Measurements from ENCODE around the gene PLEKHA8. TPM values are rescaled to one million over a fixed set of nuclear protein-coding genes. Genes with fewer than 3 reads are reported as not detected.
"Not testable (repeated sequence)": the region's sequence is repeated elsewhere in the genome, so short reads cannot be mapped to it uniquely, and the experiment has no call there.

The PLEKHA8 gene
- total RNA-seq, 1 experiment from 2014 or later = 10.6 TPM

DNA sequence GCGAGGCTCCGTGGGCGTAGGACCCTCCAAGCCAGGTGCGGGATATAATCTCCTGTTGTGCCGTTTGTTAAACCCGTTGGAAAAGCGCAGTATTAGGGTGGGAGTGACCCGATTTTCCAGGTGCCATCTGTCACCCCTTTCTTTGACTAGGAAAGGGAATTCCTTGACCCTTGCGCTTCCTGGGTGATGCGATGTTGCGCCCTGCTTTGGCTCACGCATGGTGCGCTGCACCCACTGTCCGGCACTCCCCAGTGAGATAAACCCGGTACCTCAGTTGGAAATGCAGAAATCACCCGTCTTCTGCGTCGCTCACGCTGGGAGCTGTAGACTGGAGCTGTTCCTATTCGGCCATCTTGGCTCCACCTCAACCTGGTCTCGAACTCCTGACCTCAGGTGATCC is 70.4 kb downstream of the PLEKHA8 start:
- not testable (repeated sequence) for DNase-seq (ENCODE audit: low read depth)

- no peak for DNase-seq (ENCODE audit: low read depth)
These were observed 74.1 kb downstream of the PLEKHA8 start for GRCh38 chr7:30102281-30102680.

DNA sequence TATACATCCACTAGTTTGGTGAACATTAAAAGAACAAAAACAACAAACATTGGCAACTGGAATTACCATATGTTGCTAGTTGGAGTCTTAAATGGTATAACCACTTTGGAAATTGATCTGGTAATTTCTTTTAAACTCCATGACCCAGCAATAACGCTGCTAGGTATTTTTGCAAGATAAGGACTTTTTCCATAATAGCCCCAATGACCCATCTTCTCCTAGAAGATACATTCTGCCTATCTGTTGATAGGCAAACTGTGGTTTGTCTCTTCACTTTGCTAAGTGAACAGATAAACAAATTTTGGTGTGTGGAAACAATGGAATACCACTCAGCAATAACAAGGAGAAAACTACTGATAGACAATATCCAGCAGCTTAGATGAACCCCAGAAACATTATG is 75.9 kb downstream of the PLEKHA8 start:
- DNase-seq (ENCODE audit: low read depth) = no peak

- no peak for DNase-seq (ENCODE audit: low read depth)
These were observed 84.0 kb downstream of the PLEKHA8 start for GRCh38 chr7:30112103-30112713.

- no peak for DNase-seq (ENCODE audit: low read depth)
These were observed 84.9 kb downstream of the PLEKHA8 start for GRCh38 chr7:30113144-30113543.

DNA sequence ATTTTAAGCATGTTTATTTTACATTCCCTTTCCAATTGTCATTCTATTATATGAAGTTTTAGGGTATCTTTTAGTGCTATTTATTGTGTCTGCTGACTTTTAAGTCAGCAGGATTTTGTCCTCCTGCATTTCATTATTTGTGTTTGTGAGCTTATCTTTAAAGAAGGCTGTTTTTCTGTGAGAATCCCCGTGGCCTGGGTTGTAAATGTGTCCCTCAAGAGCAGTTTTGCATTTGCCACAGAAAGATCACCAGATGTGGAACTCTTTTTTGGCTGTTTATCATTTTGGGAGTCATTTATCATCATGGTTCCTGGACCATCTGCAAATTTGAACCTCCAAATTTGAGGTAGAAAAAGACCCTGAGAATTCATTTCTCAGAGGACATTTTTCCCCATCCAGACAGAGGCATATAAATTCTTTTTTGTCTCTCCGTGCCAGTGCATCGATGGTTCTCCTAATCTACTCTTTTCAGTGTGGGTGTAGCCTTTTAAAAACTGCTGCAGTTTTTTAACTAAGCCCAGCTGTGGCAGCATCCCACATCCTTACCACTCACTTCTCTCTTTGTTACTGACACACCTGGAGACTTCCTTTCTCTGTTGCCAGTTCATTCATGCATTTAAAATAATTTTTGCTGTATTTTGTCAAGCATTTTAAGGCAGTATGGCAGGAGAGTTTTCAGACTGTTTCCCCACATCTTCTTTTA is 86.5 kb downstream of the PLEKHA8 start:
- no peak for DNase-seq (ENCODE audit: low read depth)

- DNase-seq (ENCODE audit: low read depth) = no peak
These were observed 87.6 kb downstream of the PLEKHA8 start for GRCh38 chr7:30115709-30116297.

- DNase-seq (ENCODE audit: low read depth) = peak; percentile 64
These were observed 88.6 kb downstream of the PLEKHA8 start for GRCh38 chr7:30116771-30117170.

DNA sequence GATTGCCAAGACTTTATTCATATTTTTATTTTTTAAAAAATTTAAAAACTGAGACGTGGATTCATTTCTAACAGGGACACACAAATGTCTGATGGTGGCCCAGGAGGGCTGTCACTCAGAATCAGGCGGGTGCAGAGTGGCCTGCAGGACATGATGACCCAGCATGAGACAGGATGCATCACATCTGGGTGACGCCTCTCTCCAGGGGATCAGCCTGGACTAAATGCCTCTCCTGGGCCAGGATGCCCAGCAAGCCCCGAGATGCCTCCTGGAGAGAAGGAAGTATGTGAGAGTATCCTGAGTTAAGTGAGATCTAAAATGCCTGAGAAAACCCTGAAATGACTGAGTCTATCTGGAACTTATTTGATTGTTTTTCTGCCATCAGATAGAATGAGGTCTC is 89.7 kb downstream of the PLEKHA8 start:
- DNase-seq (ENCODE audit: low read depth) = no peak

- DNase-seq (ENCODE audit: low read depth) = no peak
These were observed 91.8 kb downstream of the PLEKHA8 start for GRCh38 chr7:30119890-30120577.

DNA sequence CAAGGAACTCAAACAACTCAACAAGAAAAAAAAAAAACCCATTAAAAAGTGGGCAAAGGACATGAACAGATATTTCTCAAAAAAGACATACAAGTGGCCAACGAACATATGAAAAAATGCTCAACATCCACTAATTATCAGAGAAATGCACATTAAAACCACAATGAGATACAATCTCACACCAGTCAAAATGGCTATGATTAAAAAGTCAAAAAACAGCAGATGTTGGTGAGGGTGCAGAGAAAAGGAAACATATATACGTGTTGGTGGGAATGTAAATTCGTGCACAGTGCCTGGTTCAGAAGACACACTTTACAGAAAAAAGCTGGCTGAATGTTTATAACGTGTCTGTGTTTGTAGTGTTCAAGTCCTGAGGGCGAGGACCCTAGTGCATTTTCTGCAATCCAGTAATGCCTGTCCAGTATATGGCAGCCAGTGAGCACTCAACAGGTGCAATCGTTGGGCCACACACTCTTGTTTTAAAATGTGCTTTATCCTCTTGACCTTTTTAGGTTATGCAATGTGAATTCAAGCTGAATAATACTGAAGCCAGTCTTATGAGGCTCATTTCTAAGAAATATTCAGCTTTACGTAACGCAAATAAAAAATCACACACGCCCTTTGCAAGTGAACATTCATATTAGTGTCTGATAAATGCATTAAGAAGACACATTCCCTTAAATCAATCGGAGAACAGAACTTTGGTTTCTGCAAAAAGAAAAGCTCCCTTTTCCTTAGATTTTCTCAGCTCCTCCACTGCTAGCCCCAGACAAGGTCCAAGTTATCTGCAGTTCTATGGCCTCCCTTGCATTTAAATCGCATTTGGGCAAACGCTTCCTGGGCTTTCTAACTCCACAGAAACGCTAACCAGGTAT is 105.8 kb downstream of the PLEKHA8 start:
- DNase-seq (ENCODE audit: low read depth) = no peak

DNA sequence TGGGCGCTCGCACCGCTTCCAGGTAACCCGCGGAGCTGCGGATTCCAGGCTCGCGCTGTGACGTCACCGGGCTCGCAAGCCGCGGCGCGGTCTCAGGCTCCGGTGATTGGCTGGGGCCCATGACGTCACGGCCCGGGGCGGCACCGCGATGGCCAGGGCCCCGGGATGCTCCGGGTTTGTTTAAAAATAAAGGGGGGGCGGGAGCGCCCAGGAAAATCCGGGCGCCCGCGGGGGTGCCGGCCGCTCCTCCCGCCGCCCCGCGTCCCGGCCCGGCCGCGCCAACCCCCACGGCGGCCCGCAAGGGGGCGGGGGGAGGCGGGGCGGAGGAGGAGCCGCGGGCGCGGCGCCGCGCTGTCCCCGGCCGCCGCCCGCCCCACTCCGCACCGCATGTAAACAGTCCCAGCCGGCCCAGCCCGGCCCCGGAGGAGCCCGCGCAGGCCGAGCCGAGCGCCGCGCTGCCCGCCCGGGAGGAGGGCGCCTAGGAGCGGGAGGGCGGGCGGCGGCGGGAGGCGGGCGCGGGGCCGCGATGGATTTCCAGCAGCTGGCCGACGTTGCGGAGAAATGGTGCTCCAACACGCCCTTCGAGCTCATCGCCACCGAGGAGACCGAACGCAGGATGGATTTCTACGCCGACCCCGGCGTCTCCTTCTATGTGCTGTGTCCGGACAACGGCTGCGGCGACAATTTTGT is 106.5 kb downstream of the PLEKHA8 start, which contains the start of gene MTURN:
MTURN (plus strand) TSS at position 376 of the 690 bp plus-strand sequence; CDS start at position 527, 151 bp downstream.
- peak; percentile 86 for DNase-seq (ENCODE audit: low read depth)

- peak; percentile 88 for DNase-seq (ENCODE audit: low read depth)
These were observed 107.3 kb downstream of the PLEKHA8 start for GRCh38 chr7:30135301-30136116.

DNA sequence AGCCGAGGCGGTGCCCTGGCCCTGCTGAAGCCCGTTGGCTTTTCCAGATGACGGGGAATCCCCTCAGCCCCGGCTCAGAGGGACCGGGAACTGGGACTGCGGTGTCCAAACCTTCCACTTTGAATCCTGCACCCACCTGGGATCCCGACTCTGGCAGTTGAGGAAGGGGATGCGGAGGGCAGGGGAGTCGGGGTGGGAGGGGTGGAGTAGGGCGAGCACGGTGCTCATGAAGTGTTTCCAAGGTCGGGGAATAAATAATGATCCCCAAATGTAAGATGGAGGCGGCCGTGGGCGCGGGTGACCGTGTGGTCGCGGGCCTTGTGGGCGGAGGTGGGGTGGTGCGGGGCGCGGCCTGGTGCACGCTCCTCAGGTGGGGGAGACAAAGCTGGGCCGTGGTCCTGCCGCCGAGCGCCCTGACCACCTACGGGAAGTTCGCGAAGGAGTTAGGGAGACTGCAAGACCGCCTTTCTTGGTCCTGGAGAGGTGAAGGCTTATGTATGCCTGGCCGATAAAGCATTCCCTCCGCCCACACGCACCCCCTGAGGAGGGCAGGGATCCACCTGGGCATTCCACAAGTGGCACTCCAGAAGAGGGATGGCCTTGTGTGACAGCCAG is 108.0 kb downstream of the PLEKHA8 start:
- DNase-seq (ENCODE audit: low read depth) = no peak

DNA sequence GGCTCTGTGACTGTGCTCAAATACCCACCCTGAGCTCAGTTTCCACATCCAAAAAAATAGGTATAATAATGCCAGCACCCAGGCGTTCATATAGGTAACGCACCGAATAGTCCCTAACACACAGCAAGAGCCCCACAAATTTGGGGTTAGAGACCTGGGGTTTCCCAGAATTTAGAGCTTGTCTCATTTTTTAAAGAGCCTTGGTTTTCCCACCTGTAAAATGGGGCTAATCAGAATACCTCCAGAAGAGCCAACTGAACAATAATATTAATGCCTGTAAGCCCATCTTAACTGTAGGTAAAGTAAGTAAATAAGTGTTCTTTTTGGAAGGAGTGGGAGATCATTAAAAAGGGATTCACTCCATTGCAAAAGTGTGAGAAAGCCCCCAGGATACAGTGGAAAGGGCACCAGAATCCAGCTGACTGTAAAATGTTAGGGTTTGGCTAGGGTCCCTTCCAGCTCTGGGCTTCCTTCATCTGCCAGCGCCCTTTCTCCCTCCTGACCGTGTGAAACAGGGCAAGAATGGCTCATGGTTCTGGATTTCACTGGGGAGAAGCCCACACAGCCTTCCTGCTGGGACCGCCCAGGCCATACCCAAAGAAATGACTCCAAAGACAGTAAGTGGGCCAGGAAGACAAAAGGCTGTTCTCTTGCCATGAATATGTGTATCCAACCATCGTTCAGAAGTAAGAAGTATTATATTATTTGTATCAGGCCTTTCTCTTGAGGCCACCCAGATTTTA is 108.7 kb downstream of the PLEKHA8 start:
- no peak for DNase-seq (ENCODE audit: low read depth)

DNA sequence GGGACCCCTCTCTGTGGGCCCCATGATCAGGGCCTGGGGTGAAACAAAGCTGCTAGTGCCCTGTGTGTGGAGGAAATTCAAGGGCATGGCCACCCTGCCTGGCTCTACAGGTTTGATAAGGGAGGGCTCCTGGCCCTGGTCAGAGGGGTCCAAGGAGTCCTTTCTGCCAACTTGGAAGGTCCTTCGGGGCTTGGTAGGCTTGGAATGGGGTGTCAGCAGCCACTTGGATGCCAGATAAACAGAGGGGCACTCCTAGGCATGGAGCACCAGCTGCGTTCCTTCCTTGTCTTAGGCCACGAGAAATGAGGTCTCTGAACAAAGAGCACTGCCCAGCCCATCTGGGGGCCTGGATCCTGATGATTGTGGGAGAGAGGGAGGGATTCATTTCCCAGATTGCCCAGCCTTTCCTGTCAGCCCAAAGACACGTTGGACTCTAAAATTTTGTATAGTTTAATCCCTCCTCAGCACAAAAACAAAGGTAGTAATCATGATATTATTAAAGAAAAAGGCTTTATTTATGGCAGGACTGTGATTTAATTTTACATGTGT is 111.7 kb downstream of the PLEKHA8 start:
- no peak for DNase-seq (ENCODE audit: low read depth)

DNA sequence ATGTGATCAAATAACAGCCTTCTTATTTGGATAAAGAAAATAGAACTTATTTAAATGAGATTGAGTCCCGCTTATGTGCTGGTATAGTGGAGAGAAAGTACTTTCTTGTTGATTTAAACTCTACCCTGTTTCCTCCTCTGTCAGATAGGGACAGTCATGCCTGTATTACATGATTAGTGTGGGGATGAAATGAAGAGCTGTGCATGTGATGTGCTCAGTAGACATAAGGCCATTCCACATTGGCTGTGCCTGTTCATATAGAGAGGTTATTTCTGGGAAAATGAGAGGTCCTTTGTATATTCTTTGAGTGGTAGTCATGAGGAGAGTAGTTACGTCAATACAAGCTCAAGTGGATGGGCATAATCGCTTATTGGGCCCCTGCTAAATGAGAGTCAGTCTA is 112.2 kb downstream of the PLEKHA8 start:
- no peak for DNase-seq (ENCODE audit: low read depth)

GRCh38 chr7:30142710-30143109 is 114.5 kb downstream of the PLEKHA8 start:
- peak; percentile 90 for DNase-seq (ENCODE audit: low read depth)
